ENCODE results near the gene PHACTR3.

GRCh38 chr20:59644371-59644939 lies 40.1 kb downstream of the PHACTR3 start:
- TF ChIP-seq POLR2A (IDR thresholded peaks at IDR 0.05) = no peak
- no peak for TF ChIP-seq CTCF (IDR thresholded peaks at IDR 0.05 in 8 of 11, conservative IDR thresholded peaks at IDR 0.05 in 3 of 11)

Data from spleen (tissue), 7 donors.